ENCODE data around the gene PRKRA. TPM values are rescaled to one million over a fixed set of nuclear protein-coding genes. Genes with fewer than 3 reads are reported as not detected.

PRKRA gene
- total RNA-seq, 1 experiment from 2014 or later: 62.6 TPM

- no peak for DNase-seq (ENCODE audit: low spot score)
- Histone ChIP-seq H3K4me1 (ENCODE audit: insufficient read depth, low read length, poor library complexity, severe bottlenecking) (no peaks in the 10 kb centered on the region), H3K27ac (ENCODE audit: low read depth, low read length, poor library complexity, severe bottlenecking) (no peak overlapping the region), H3K36me3 (ENCODE audit: insufficient read depth, low read length, poor library complexity, severe bottlenecking) (peaks cover 82% of the 10 kb centered on the region), H3K27me3 (replicated peaks; ENCODE audit: insufficient read depth, low read depth, low read length, poor library complexity) (no peaks in the 10 kb centered on the region), H3K9me3 (ENCODE audit: low read depth, low read length, poor library complexity, severe bottlenecking) (no peaks in the 10 kb centered on the region), H3K4me3 (ENCODE audit: low read depth, low read length, poor library complexity, severe bottlenecking) (no peak overlapping the region)
- intact Hi-C loops (cut with micrococcal nuclease; ENCODE audit: unreplicated experiment): no loop called here
- ChIA-PET POLR2A (ENCODE audit: low non-redundant PET) (no interaction called here), CTCF (no interaction called here)
- no TSS peak for BruUV-seq (replicated peaks)
- TF ChIP-seq CTCF (conservative IDR thresholded peaks at IDR 0.05; ENCODE audit: low read depth, low read length): no peak
- no peak for TF ChIP-seq EZH2 (IDR thresholded peaks at IDR 0.05; ENCODE audit: borderline replicate concordance, low read depth, low read length, poor library complexity, severe bottlenecking)
These were observed 14.3 kb downstream of the PRKRA start for GRCh38 chr2:178436662-178437061.

- DNase-seq (ENCODE audit: low spot score): no peak
- Histone ChIP-seq H3K27ac (ENCODE audit: low read depth, low read length, poor library complexity, severe bottlenecking) (no peak overlapping the region), H3K4me1 (ENCODE audit: insufficient read depth, low read length, poor library complexity, severe bottlenecking) (no peaks in the 10 kb centered on the region), H3K27me3 (replicated peaks; ENCODE audit: insufficient read depth, low read depth, low read length, poor library complexity) (no peaks in the 10 kb centered on the region), H3K9me3 (ENCODE audit: low read depth, low read length, poor library complexity, severe bottlenecking) (no peaks in the 10 kb centered on the region), H3K36me3 (ENCODE audit: insufficient read depth, low read length, poor library complexity, severe bottlenecking) (peaks cover 55% of the 10 kb centered on the region), H3K4me3 (ENCODE audit: low read depth, low read length, poor library complexity, severe bottlenecking) (no peak overlapping the region)
- TF ChIP-seq CTCF (conservative IDR thresholded peaks at IDR 0.05; ENCODE audit: low read depth, low read length) (no peak), EZH2 (IDR thresholded peaks at IDR 0.05; ENCODE audit: borderline replicate concordance, low read depth, low read length, poor library complexity, severe bottlenecking) (no peak)
- CTCF ChIA-PET: no interaction called here
- intact Hi-C loops (cut with micrococcal nuclease; ENCODE audit: unreplicated experiment): no loop called here
- POLR2A ChIA-PET (ENCODE audit: low non-redundant PET): no interaction called here
- BruUV-seq (replicated peaks): no TSS peak
These were observed 21.6 kb downstream of the PRKRA start for GRCh38 chr2:178429336-178429735.

GRCh38 chr2:178428396-178428806 is 22.6 kb downstream of the PRKRA start:
- no peaks in the 10 kb centered on the region for H3K9me3 ChIP-seq (ENCODE audit: low read depth, low read length, poor library complexity, severe bottlenecking)
- H3K27ac ChIP-seq (ENCODE audit: low read depth, low read length, poor library complexity, severe bottlenecking): no peak overlapping the region
- no peaks in the 10 kb centered on the region for H3K27me3 ChIP-seq (replicated peaks; ENCODE audit: insufficient read depth, low read depth, low read length, poor library complexity)
- no peak for DNase-seq (ENCODE audit: low spot score)
- TF ChIP-seq EZH2 (IDR thresholded peaks at IDR 0.05; ENCODE audit: borderline replicate concordance, low read depth, low read length, poor library complexity, severe bottlenecking) (no peak), CTCF (conservative IDR thresholded peaks at IDR 0.05; ENCODE audit: low read depth, low read length) (no peak)
- peaks cover 46% of the 10 kb centered on the region for H3K36me3 ChIP-seq (ENCODE audit: insufficient read depth, low read length, poor library complexity, severe bottlenecking)
- CTCF ChIA-PET: no interaction called here
- no peaks in the 10 kb centered on the region for H3K4me1 ChIP-seq (ENCODE audit: insufficient read depth, low read length, poor library complexity, severe bottlenecking)
- POLR2A ChIA-PET (ENCODE audit: low non-redundant PET): no interaction called here
- BruUV-seq (replicated peaks): no TSS peak
- intact Hi-C loops (cut with micrococcal nuclease; ENCODE audit: unreplicated experiment): no loop called here
- H3K4me3 ChIP-seq (ENCODE audit: low read depth, low read length, poor library complexity, severe bottlenecking): no peak overlapping the region

All from A673 (cell line).